GM12878 (cell line): ENCODE results near the gene CGB5. TPM values are rescaled to one million over a fixed set of nuclear protein-coding genes. Genes with fewer than 3 reads are reported as not detected.

Experiments
- ATAC-seq: fragments of 200-7000 bp; cut with Tn5 transposase; 3 replicates; pipeline ENCODE4 v1.9.1; 2020; ENCODE audit warnings: mild to moderate bottlenecking, moderate library complexity
- BruUV-seq: library from RNA; stranded (reverse); fragments of 400-500 nt; replicated peaks from 2 replicates; lab custom pipeline; 2021; lab: Mats Ljungman, UMichigan
- CTCF ChIA-PET: fragments of 300-600 bp; sonication (Branson Sonifier 250); formaldehyde crosslinking; extraction: SDS; loops from one replicate; lab custom pipeline; 2021; ENCODE audit warnings: inconsistent platforms; lab: Yijun Ruan, JAX
- POLR2A ChIA-PET: fragments of 350-600 bp; formaldehyde crosslinking; extraction: SDS; loops from one replicate; lab custom pipeline; 2021; ENCODE audit warnings: inconsistent platforms; lab: Charles Lee
- RAD21 ChIA-PET: fragments of 300-600 bp; sonication (Branson Sonifier 250); formaldehyde crosslinking; loops from one replicate; lab custom pipeline; 2023; ENCODE audit warnings: antibody characterized with exemption; ENCODE audit not compliant: unreplicated experiment; lab: Charles Lee
- SMC1A ChIA-PET: fragments of 300-600 bp; sonication (Branson Sonifier 250); formaldehyde crosslinking; loops from one replicate; lab custom pipeline; 2023; ENCODE audit not compliant: unreplicated experiment, uncharacterized antibody; lab: Charles Lee
- DNase-seq: peaks from one replicate; pipeline ENCODE4 v3.0.0-alpha.2; 2011; ENCODE audit warnings: low read depth, low spot score
- FAIRE-seq: peaks from 3 replicates; lab custom pipeline; 2011; peaks lifted over from hg19 to GRCh38; lab: Jason Lieb, UNC
- H2AFZ ChIP-seq: 2 replicates; pipeline ENCODE4 v1.6.0; 2011; ENCODE audit warnings: low read depth, low read length, control low read depth; ENCODE audit not compliant: control insufficient read depth
- H3K27ac ChIP-seq: 2 replicates; pipeline ENCODE4 v1.5.1; 2011; ENCODE audit warnings: control low read depth; ENCODE audit not compliant: control insufficient read depth, insufficient read depth
- H3K27me3 ChIP-seq, 2 experiments: replicated peaks in 1 of 2; 2 replicates each; pipeline versions ENCODE4 v1.6.0 to v1.6.1; 2011; ENCODE audit warnings: low read length in 1 of 2; ENCODE audit not compliant: control insufficient read depth in 2 of 2, insufficient read depth in 2 of 2
- H3K36me3 ChIP-seq, 2 experiments: 2 replicates each; pipeline ENCODE4 v1.5.1; 2011; ENCODE audit warnings: low read length in 1 of 2; ENCODE audit not compliant: control insufficient read depth in 2 of 2, insufficient read depth in 2 of 2
- H3K4me1 ChIP-seq: 2 replicates; pipeline ENCODE4 v1.6.1; 2011; ENCODE audit warnings: mild to moderate bottlenecking, low read length, moderate library complexity, mixed read lengths; ENCODE audit not compliant: control insufficient read depth, insufficient read depth
- H3K4me2 ChIP-seq: 2 replicates; pipeline ENCODE4 v1.6.0; 2011; ENCODE audit warnings: control low read depth; ENCODE audit not compliant: control insufficient read depth, insufficient read depth
- H3K4me3 ChIP-seq: fragments of 200-600 bp; sonication (generic); 2 replicates; pipeline ENCODE4 v1.5.1; 2016
- H3K79me2 ChIP-seq: 2 replicates; pipeline ENCODE4 v1.6.0; 2011; ENCODE audit warnings: low read length; ENCODE audit not compliant: control insufficient read depth, insufficient read depth
- H3K9ac ChIP-seq: 2 replicates; pipeline ENCODE4 v1.8.0; 2011; ENCODE audit warnings: low read length, control low read depth, mixed read lengths; ENCODE audit not compliant: control insufficient read depth, insufficient read depth
- H3K9me3 ChIP-seq: replicated peaks from 3 replicates; pipeline ENCODE4 v1.5.1; 2011; ENCODE audit warnings: mild to moderate bottlenecking, low read length; ENCODE audit not compliant: control insufficient read depth, insufficient read depth
- H4K20me1 ChIP-seq: 2 replicates; pipeline ENCODE4 v1.6.0; 2011; ENCODE audit not compliant: control insufficient read depth, insufficient read depth
- HDAC6 ChIP-seq: fragments of 200-600 bp; sonication (generic); IDR thresholded peaks from one replicate; pipeline ENCODE4 v1.8.0; 2017; ENCODE audit warnings: antibody characterized with exemption; ENCODE audit not compliant: unreplicated experiment
- JUND ChIP-seq: IDR thresholded peaks from 2 replicates; pipeline ENCODE4 v1.6.1; 2012; ENCODE audit warnings: low read depth, mild to moderate bottlenecking, low read length, improper control_type of control experiment, moderate library complexity
- NR2C2 ChIP-seq: IDR thresholded peaks from 2 replicates; pipeline ENCODE4 v1.6.1; 2011; ENCODE audit warnings: borderline replicate concordance, low read depth; ENCODE audit not compliant: control insufficient read depth, insufficient read length
- RUNX3 ChIP-seq: IDR thresholded peaks from 2 replicates; pipeline ENCODE4 v1.6.1; 2012; ENCODE audit warnings: low read length, inconsistent platforms
- SREBF1 ChIP-seq: IDR thresholded peaks from 2 replicates; pipeline ENCODE4 v1.6.1; 2012; ENCODE audit warnings: mild to moderate bottlenecking, low read length
- TCF3 ChIP-seq: IDR thresholded peaks from 2 replicates; pipeline ENCODE4 v1.6.1; 2012; ENCODE audit warnings: low read depth, mild to moderate bottlenecking, low read length, borderline replicate concordance; ENCODE audit not compliant: insufficient read depth
- ZNF24 ChIP-seq: fragments of 450-650 bp; IDR thresholded peaks from 2 replicates; pipeline ENCODE4 v1.6.1; 2017; ENCODE audit warnings: antibody characterized with exemption, mild to moderate bottlenecking
- WGBS: methylation state at CpG from one replicate; pipeline ENCODE4 v1.1.6; 2016; ENCODE audit warnings: low lambda C conversion rate; ENCODE audit not compliant: insufficient replicate concordance, insufficient coverage; ENCODE audit errors: missing lambda C conversion rate; 5-methylcytosine and 5-hydroxymethylcytosine counted together
- in situ Hi-C: fragments of 300-500 bp; cut with MboI; formaldehyde crosslinking; loops from 9 replicates; pipeline ENCODE4 v1.14.3; 2018; ENCODE audit warnings: mixed read lengths
- intact Hi-C: fragments of 100-400 bp; cut with micrococcal nuclease; formaldehyde crosslinking; loops from one replicate; pipeline ENCODE4 v1.14.2; 2022; ENCODE audit not compliant: unreplicated experiment
- polyA plus RNA-seq, 11 experiments: library from polyadenylated mRNA; depleted of rRNA in 4 of 11; unstranded in 6 of 11; stranded (reverse) in 5 of 11; fragments of >200 nt; fragmentation: Nextera tagmentation in 4 of 11; fragmentation: Illumina TruSeq in 1 of 11; extraction: Ambion mirVana in 4 of 11; extraction: Trizol in 1 of 11; gene quantifications; 1 replicate in 1 of 11; 2 replicates in 10 of 11; pipeline versions ENCODE4 v1.2.1 to v1.2.3, GENCODE V29; 2011 to 2016; ENCODE audit warnings: inconsistent platforms in 2 of 11, missing spikeins in 2 of 11, low read depth in 1 of 11
- total RNA-seq, 4 experiments: library from RNA; depleted of rRNA in 3 of 4; stranded (reverse); fragments of >200 nt in 3 of 4; fragmentation: Illumina TruSeq in 1 of 4; extraction: Trizol in 1 of 4; gene quantifications; 2 replicates each; pipeline versions ENCODE4 v1.2.1 to v1.2.3, GENCODE V29; 2013 to 2021
- TF ChIP-seq, protein P1 (sequence below): IDR thresholded peaks from 2 replicates; pipeline ENCODE4 v1.6.1; 2012; ENCODE audit warnings: low read depth, low read length, improper control_type of control experiment

CGB5 gene
- total and polyA plus RNA-seq, 10 of the 15 experiments (the other 5 are each of a cell fraction or from before 2014, with no cell fraction given): not detected

DNA sequence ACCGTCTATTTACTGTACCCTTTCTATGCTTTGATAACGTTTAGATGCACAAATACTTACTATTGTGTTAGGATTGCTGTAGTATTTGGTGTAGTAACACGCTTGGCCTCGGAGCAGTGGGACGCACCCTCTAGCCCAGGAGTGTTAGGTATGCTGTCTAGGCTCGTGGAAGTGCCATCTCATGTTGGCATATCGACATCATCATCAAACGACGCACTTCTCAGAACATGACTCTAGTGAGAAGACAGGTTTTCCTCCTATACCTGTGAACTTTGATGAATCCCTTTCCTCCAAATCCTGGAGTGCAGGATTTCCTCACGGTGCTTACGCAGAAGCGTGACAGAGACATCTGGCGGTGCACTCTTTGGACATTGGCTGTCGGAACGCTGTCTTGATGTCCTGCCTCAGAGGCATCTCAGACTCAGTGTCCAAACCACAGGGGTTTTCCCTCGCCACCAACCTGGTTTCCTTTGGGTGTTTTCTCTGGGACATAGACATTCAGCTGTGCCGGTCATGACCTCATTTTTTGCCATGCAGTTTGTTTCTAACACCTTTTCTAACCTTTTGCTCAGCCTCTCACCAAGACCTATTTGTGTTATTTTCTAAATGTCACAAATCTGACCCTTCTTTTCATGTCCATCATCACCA lies 47.9 kb downstream of the CGB5 start:
- POLR2A ChIA-PET: no interaction called here
- H3K27ac ChIP-seq: no peak overlapping the region
- DNase-seq (no peak), ATAC-seq (no peak), FAIRE-seq (no peak)
- H3K27me3 ChIP-seq: no peaks in the 10 kb centered on the region
- no peak overlapping the region for H3K4me3 ChIP-seq
- H3K4me1 ChIP-seq: peaks cover 2% of the 10 kb centered on the region
- H3K36me3 ChIP-seq: peaks cover 24 to 46% of the 10 kb centered on the region in 2 experiments
- SMC1A ChIA-PET: no interaction called here
- intact Hi-C loops (no loop called here), in situ Hi-C loops (no loop called here)
- BruUV-seq: no TSS peak
- TF ChIP-seq, protein P1, sequence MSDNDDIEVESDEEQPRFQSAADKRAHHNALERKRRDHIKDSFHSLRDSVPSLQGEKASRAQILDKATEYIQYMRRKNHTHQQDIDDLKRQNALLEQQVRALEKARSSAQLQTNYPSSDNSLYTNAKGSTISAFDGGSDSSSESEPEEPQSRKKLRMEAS: no peak
- TF ChIP-seq JUND (no peak), HDAC6 (no peak), ZNF24 (no peak), SREBF1 (no peak), RUNX3 (0 out of 2 replicates have a peak, but pooled peaks have one; percentile 14), TCF3 (no peak), NR2C2 (no peak)
- 0 out of 2 replicates have a peak, but pooled peaks cover 6% of the 10 kb centered on the region for H4K20me1 ChIP-seq
- RAD21 ChIA-PET: no interaction called here
- CTCF ChIA-PET: no interaction called here
- no peaks in the 10 kb centered on the region for H3K9me3 ChIP-seq
- no peak overlapping the region for H3K9ac ChIP-seq
- no peak overlapping the region for H2AFZ ChIP-seq
- H3K4me2 ChIP-seq: no peak overlapping the region
- H3K79me2 ChIP-seq: peaks cover 32% of the 10 kb centered on the region
- 80% methylated on average over 17 of the region's 17 CpGs for WGBS
